K562 (cell line): ENCODE data around the gene MBD5. TPM values are rescaled to one million over a fixed set of nuclear protein-coding genes. Genes with fewer than 3 reads are reported as not detected.

ENCODE experiments used
- ATAC-seq: fragments of 200-7000 bp; cut with Tn5 transposase; 3 replicates; pipeline ENCODE4 v1.9.1; 2020; ENCODE audit warnings: moderate library complexity
- BruUV-seq: library from RNA; stranded (reverse); fragments of 400-500 nt; replicated peaks from 2 replicates; lab custom pipeline; 2021; lab: Mats Ljungman, UMichigan
- CTCF ChIA-PET: fragments of 300-600 bp; formaldehyde crosslinking; extraction: SDS; loops from one replicate; lab custom pipeline; 2021; ENCODE audit warnings: low intra/inter-chr PET ratio; lab: Yijun Ruan, JAX
- POLR2A ChIA-PET: fragments of 300-600, 350-650 bp; sonication (Branson Sonifier 250); formaldehyde crosslinking; extraction: SDS; loops from one replicate; lab custom pipeline; 2021; ENCODE audit warnings: antibody characterized with exemption, inconsistent platforms; lab: Yijun Ruan, JAX
- DNase-seq, 4 experiments: peaks; one replicate each; pipeline versions ENCODE4 v3.0.0 to v3.0.0-alpha.2; 2011 to 2018; ENCODE audit warnings: low spot score in 3 of 4, mixed read lengths in 3 of 4; ENCODE audit errors: extremely low read depth in 1 of 4
- FAIRE-seq: peaks from 2 replicates; lab custom pipeline; 2011; peaks lifted over from hg19 to GRCh38; lab: Jason Lieb, UNC
- H2AFZ ChIP-seq: 2 replicates; pipeline ENCODE4 v1.6.0; 2011; ENCODE audit warnings: low read depth, low read length, control low read depth, inconsistent platforms
- H3K27ac ChIP-seq: fragments of 200-600 bp; 3 replicates; pipeline ENCODE4 v1.8.0; 2011; ENCODE audit warnings: low read depth, mild to moderate bottlenecking, control low read depth, inconsistent platforms, low read length, moderate library complexity, mixed read lengths; ENCODE audit errors: extremely low read depth
- H3K27me3 ChIP-seq, 2 experiments: fragments of 300-600 bp in 1 of 2; 2 replicates in 1 of 2; 3 replicates in 1 of 2; pipeline versions ENCODE4 v1.6.0 to v1.8.0; 2011; ENCODE audit warnings: inconsistent platforms in 2 of 2, low read length in 2 of 2, mild to moderate bottlenecking in 1 of 2, mixed read lengths in 1 of 2, moderate library complexity in 1 of 2; ENCODE audit not compliant: control insufficient read depth in 2 of 2, insufficient read depth in 2 of 2
- H3K36me3 ChIP-seq: fragments of 300-600 bp; 3 replicates; pipeline ENCODE4 v1.8.0; 2011; ENCODE audit warnings: mild to moderate bottlenecking, low read length, inconsistent platforms; ENCODE audit not compliant: control insufficient read depth, insufficient read depth
- H3K4me1 ChIP-seq, 2 experiments: fragments of 200-600 bp in 1 of 2; replicated peaks in 1 of 2; 2 replicates in 1 of 2; 3 replicates in 1 of 2; pipeline versions ENCODE4 v1.5.1 to v1.8.0; 2011; ENCODE audit warnings: inconsistent platforms in 2 of 2, low read length in 2 of 2, mild to moderate bottlenecking in 1 of 2, mixed read lengths in 1 of 2, moderate library complexity in 1 of 2; ENCODE audit not compliant: control insufficient read depth in 2 of 2, insufficient read depth in 2 of 2
- H3K4me2 ChIP-seq: 2 replicates; pipeline ENCODE4 v1.6.1; 2011; ENCODE audit warnings: low read length, control low read depth, inconsistent platforms, mixed read lengths; ENCODE audit not compliant: insufficient read depth
- H3K4me3 ChIP-seq: fragments of 200-600 bp; sonication (generic), shearing (Covaris generic); 2 replicates; pipeline ENCODE4 v1.5.1; 2016; ENCODE audit warnings: control low read depth, inconsistent platforms
- H3K79me2 ChIP-seq: fragments of 200-600 bp; 3 replicates; pipeline ENCODE4 v1.8.0; 2011; ENCODE audit warnings: low read length, inconsistent platforms; ENCODE audit not compliant: control insufficient read depth, insufficient read depth
- H3K9ac ChIP-seq, 2 experiments: 2 replicates each; pipeline versions ENCODE4 v1.6.0 to v1.6.1; 2011; ENCODE audit warnings: low read depth in 2 of 2, low read length in 2 of 2, control low read depth in 1 of 2, inconsistent platforms in 1 of 2, mild to moderate bottlenecking in 1 of 2, mixed read lengths in 1 of 2; ENCODE audit not compliant: insufficient read depth in 1 of 2
- H3K9me1 ChIP-seq: one replicate; pipeline ENCODE4 v1.6.0; 2011; ENCODE audit warnings: inconsistent platforms, mild to moderate bottlenecking, low read length, moderate library complexity; ENCODE audit not compliant: control insufficient read depth, insufficient read depth
- H3K9me3 ChIP-seq: replicated peaks from 2 replicates; pipeline ENCODE4 v1.5.1; 2011; ENCODE audit warnings: low read depth, low read length, inconsistent platforms; ENCODE audit not compliant: control insufficient read depth, insufficient read depth
- H4K20me1 ChIP-seq: replicated peaks from 2 replicates; pipeline ENCODE4 v1.6.1; 2011; ENCODE audit warnings: low read length, inconsistent platforms, mixed read lengths; ENCODE audit not compliant: control insufficient read depth, insufficient read depth
- EP400 ChIP-seq: fragments of 450-650 bp; IDR thresholded peaks from 2 replicates; pipeline ENCODE4 v1.6.1; 2017; ENCODE audit warnings: antibody characterized with exemption, mild to moderate bottlenecking, moderate library complexity
- HOXB6 ChIP-seq: fragments of 250-450 bp; sonication (Bioruptor Pico); IDR thresholded peaks from 2 replicates; pipeline ENCODE4 v1.5.1; 2022; ENCODE audit warnings: mild to moderate bottlenecking, borderline replicate concordance
- KDM5B ChIP-seq: fragments of 200-600 bp; sonication (generic); IDR thresholded peaks from 2 replicates; pipeline ENCODE4 v1.6.1; 2012; ENCODE audit warnings: low read depth, mild to moderate bottlenecking, moderate library complexity, low read length, control low read depth, inconsistent platforms; ENCODE audit not compliant: insufficient replicate concordance
- MXI1 ChIP-seq: IDR thresholded peaks from 2 replicates; pipeline ENCODE4 v1.6.1; 2011; ENCODE audit warnings: low read depth, mild to moderate bottlenecking, improper control_type of control experiment, low read length
- POLR2AphosphoS2 ChIP-seq: IDR thresholded peaks from 2 replicates; pipeline ENCODE4 v1.6.1; 2012; ENCODE audit warnings: low read length, improper control_type of control experiment
- RBM39 ChIP-seq: fragments of 200-400 bp; formaldehyde crosslinking; optimal IDR thresholded peaks from 2 replicates; pipeline ENCODE3; 2018; ENCODE audit warnings: low read depth, low read length
- ZNF318 ChIP-seq, 2 experiments: fragments of 450-650 bp; IDR thresholded peaks; 2 replicates each; pipeline ENCODE4 v1.6.1; 2016; ENCODE audit warnings: mild to moderate bottlenecking in 2 of 2, borderline replicate concordance in 1 of 2, low read depth in 1 of 2, moderate library complexity in 1 of 2
- WGBS: fragments of 100-300 bp; shearing (Covaris generic); methylation state at CpG from one replicate; pipeline ENCODE4 v1.1.6; 2016; ENCODE audit warnings: low coverage, mixed read lengths; ENCODE audit not compliant: insufficient coverage; ENCODE audit errors: missing lambda C conversion rate; 5-methylcytosine and 5-hydroxymethylcytosine counted together
- in situ Hi-C: fragments of 300-500 bp; cut with MboI; formaldehyde crosslinking; loops from 4 replicates; pipeline ENCODE4 v1.15.0; 2018; ENCODE audit warnings: inconsistent platforms, mixed read lengths
- intact Hi-C: fragments of 100-400 bp; cut with micrococcal nuclease; formaldehyde crosslinking; loops from 2 replicates; pipeline ENCODE4 v1.14.2; 2022
- polyA plus RNA-seq, 8 experiments: library from polyadenylated mRNA; depleted of rRNA in 4 of 8; stranded (reverse) in 5 of 8; unstranded in 3 of 8; fragments of >200 nt; fragmentation: Nextera tagmentation in 2 of 8; fragmentation: Illumina TruSeq in 1 of 8; extraction: Ambion mirVana in 2 of 8; extraction: Trizol in 1 of 8; gene quantifications; 2 replicates each; pipeline versions ENCODE4 v1.2.1 to v1.2.3, GENCODE V29; 2011 to 2014; ENCODE audit warnings: inconsistent platforms in 1 of 8, missing spikeins in 1 of 8
- total RNA-seq, 7 experiments: library from RNA; depleted of rRNA in 6 of 7; stranded (reverse); fragments of >200 nt in 6 of 7; fragmentation: Illumina TruSeq in 2 of 7; extraction: Trizol in 2 of 7; gene quantifications; 2 replicates each; pipeline versions ENCODE4 v1.2.1 to v1.2.3, GENCODE V29; 2011 to 2021; ENCODE audit warnings: low replicate concordance in 1 of 7
- TF ChIP-seq, protein P1 (sequence below), 2 experiments: fragments of 450-650 bp in 1 of 2; sonication (generic) in 1 of 2; formaldehyde crosslinking; conservative IDR thresholded peaks; 2 replicates each; pipeline versions ENCODE4 v1.4.0 to v1.8.1; 2020 to 2022; ENCODE audit warnings: mild to moderate bottlenecking in 1 of 2, missing genetic modification reagents in 1 of 2

The MBD5 gene
- total and polyA plus RNA-seq, 9 of the 15 experiments (the other 6 are each of a cell fraction or from before 2014, with no cell fraction given) = 3.4 to 14.5 (median 9.0) TPM

DNA sequence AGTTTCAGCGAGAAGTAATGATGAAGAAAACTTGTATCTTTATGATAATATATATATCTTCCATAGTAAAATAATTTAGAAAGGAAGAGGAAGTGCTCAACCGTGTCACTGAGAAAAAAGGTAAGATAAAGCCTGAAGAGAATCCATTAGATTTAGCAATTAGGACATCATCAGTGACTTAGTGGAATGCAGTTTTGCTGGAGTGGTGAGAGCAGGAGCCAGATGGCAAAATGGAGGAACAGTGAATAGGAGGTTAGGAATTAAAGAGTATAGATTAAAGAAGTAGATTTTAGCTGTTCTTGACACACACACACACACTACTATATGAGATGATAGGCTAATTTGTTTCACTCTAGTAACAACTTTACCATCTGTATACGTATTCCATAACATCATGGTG, 466.5 kb downstream of the MBD5 start:
- H4K20me1 ChIP-seq = no peaks in the 10 kb centered on the region
- intact Hi-C loops = no loop called here
- peaks cover 0 to 9% of the 10 kb centered on the region in 2 experiments; a peak in 1 of 5 replicates for H3K27me3 ChIP-seq
- FAIRE-seq (no peak), ATAC-seq (no peak), DNase-seq (no peak)
- WGBS = 0% methylated on average over 3 of the region's 3 CpGs
- no peak overlapping the region for H2AFZ ChIP-seq
- in situ Hi-C loops = no loop called here
- CTCF ChIA-PET = no interaction called here
- no TSS peak for BruUV-seq
- H3K36me3 ChIP-seq = no peaks in the 10 kb centered on the region
- no peak overlapping the region for H3K9ac ChIP-seq
- H3K27ac ChIP-seq = no peak overlapping the region
- H3K4me3 ChIP-seq = no peak overlapping the region
- H3K9me1 ChIP-seq = no peaks in the 10 kb centered on the region
- TF ChIP-seq EP400 = no peak
- TF ChIP-seq, protein P1, sequence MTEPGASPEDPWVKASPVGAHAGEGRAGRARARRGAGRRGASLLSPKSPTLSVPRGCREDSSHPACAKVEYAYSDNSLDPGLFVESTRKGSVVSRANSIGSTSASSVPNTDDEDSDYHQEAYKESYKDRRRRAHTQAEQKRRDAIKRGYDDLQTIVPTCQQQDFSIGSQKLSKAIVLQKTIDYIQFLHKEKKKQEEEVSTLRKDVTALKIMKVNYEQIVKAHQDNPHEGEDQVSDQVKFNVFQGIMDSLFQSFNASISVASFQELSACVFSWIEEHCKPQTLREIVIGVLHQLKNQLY (CRISPR knock-in tag; conservative IDR thresholded peaks at IDR 0.05) = no peak
- TF ChIP-seq MXI1 = no peak
- no peak for TF ChIP-seq RBM39
- TF ChIP-seq ZNF318 (IDR thresholded peaks at IDR 0.05; ENCODE audit: borderline replicate concordance in 1 of 2, low read depth in 1 of 2) = no peak
- TF ChIP-seq POLR2AphosphoS2 = no peak
- TF ChIP-seq KDM5B = no peak
- TF ChIP-seq HOXB6 (CRISPR knock-in tag) = no peak
- H3K4me2 ChIP-seq = no peak overlapping the region
- H3K9me3 ChIP-seq = no peaks in the 10 kb centered on the region
- no peaks in the 10 kb centered on the region for H3K79me2 ChIP-seq
- POLR2A ChIA-PET = no interaction called here
- no peaks in the 10 kb centered on the region for H3K4me1 ChIP-seq
